ENCODE measurements around the gene FAM83E.

Gene FAM83E

GRCh38 chr19:48569814-48570213 is 45.1 kb downstream of the FAM83E start:
- no peak for DNase-seq

- no peak for DNase-seq
Observed at GRCh38 chr19:48568345-48568886, 46.5 kb downstream of the FAM83E start.

GRCh38 chr19:48565090-48565489 is 49.8 kb downstream of the FAM83E start:
- DNase-seq: no peak

All from COR-L47 (cell line).